WTC11 (cell line): ENCODE measurements around the gene AGAP1. TPM values are rescaled to one million over a fixed set of nuclear protein-coding genes. Genes with fewer than 3 reads are reported as not detected.

ENCODE experiments used
- ATAC-seq: fragments of 200-7000 bp; cut with Tn5 transposase; 2 replicates; pipeline ENCODE4 v1.10.0; 2021; ENCODE audit warnings: mild to moderate bottlenecking, moderate library complexity
- CTCF ChIA-PET: fragments of 300-600 bp; sonication (Branson Sonifier 250); formaldehyde crosslinking; loops from one replicate; lab custom pipeline; 2021; ENCODE audit warnings: antibody characterized with exemption; lab: Charles Lee
- POLR2A ChIA-PET: fragments of 350-600 bp; sonication (Branson Sonifier 250); formaldehyde crosslinking; loops from one replicate; lab custom pipeline; 2021; ENCODE audit warnings: antibody characterized with exemption; lab: Charles Lee
- DNase-seq: peaks from one replicate; pipeline ENCODE4 v3.0.0; 2021; ENCODE audit warnings: low spot score
- H3K27ac Mint-ChIP-seq: 2 replicates; pipeline ENCODE4 v1.8.0; 2021; ENCODE audit warnings: mixed read lengths
- H3K27me3 Mint-ChIP-seq: 2 replicates; pipeline ENCODE4 v1.8.0; 2021; ENCODE audit warnings: low read depth, mild to moderate bottlenecking, moderate library complexity, mixed read lengths
- H3K36me3 Mint-ChIP-seq: 2 replicates; pipeline ENCODE4 v1.8.0; 2021; ENCODE audit warnings: mixed read lengths
- H3K4me1 Mint-ChIP-seq: 2 replicates; pipeline ENCODE4 v1.8.0; 2022; ENCODE audit warnings: mixed read lengths
- H3K4me3 Mint-ChIP-seq: 2 replicates; pipeline ENCODE4 v1.8.0; 2021; ENCODE audit warnings: mild to moderate bottlenecking, moderate library complexity, mixed read lengths
- H3K9me3 Mint-ChIP-seq: 2 replicates; pipeline ENCODE4 v1.8.0; 2021; ENCODE audit warnings: mixed read lengths
- ELF4 ChIP-seq: sonication (generic); formaldehyde crosslinking; IDR thresholded peaks from 2 replicates; pipeline ENCODE4 v1.8.1; 2022; ENCODE audit warnings: low read depth, mild to moderate bottlenecking, moderate library complexity, missing genetic modification reagents
- EMX1 ChIP-seq: fragments of 250-450 bp; sonication (Bioruptor Pico); IDR thresholded peaks from 2 replicates; pipeline ENCODE4 v1.8.0; 2021; ENCODE audit warnings: mild to moderate bottlenecking
- ERG ChIP-seq: fragments of 250-450 bp; sonication (Bioruptor Pico); IDR thresholded peaks from 2 replicates; pipeline ENCODE4 v1.8.0; 2021; ENCODE audit warnings: mild to moderate bottlenecking
- ESRRA ChIP-seq: sonication (generic); formaldehyde crosslinking; IDR thresholded peaks from 2 replicates; pipeline ENCODE4 v1.8.1; 2022; ENCODE audit warnings: mild to moderate bottlenecking, missing genetic modification reagents, borderline replicate concordance
- ETV6 ChIP-seq: sonication (generic); formaldehyde crosslinking; IDR thresholded peaks from 2 replicates; pipeline ENCODE4 v1.8.1; 2022; ENCODE audit warnings: mild to moderate bottlenecking, missing genetic modification reagents
- FOXJ3 ChIP-seq: sonication (generic); formaldehyde crosslinking; IDR thresholded peaks from 2 replicates; pipeline ENCODE4 v1.9.0; 2021; ENCODE audit warnings: missing genetic modification reagents, mild to moderate bottlenecking, borderline replicate concordance
- FOXK1 ChIP-seq: sonication (generic); formaldehyde crosslinking; IDR thresholded peaks from 2 replicates; pipeline ENCODE4 v1.8.0; 2022; ENCODE audit warnings: mild to moderate bottlenecking, moderate library complexity, missing genetic modification reagents
- FOXP1 ChIP-seq: sonication (generic); formaldehyde crosslinking; IDR thresholded peaks from 2 replicates; pipeline ENCODE4 v1.8.0; 2022; ENCODE audit warnings: missing genetic modification reagents, mild to moderate bottlenecking, moderate library complexity, borderline replicate concordance
- JAZF1 ChIP-seq: fragments of 250-450 bp; sonication (Bioruptor Pico); IDR thresholded peaks from 2 replicates; pipeline ENCODE4 v1.9.0; 2021; ENCODE audit warnings: moderate library complexity, mild to moderate bottlenecking, inconsistent platforms
- JUN ChIP-seq: sonication (generic); formaldehyde crosslinking; IDR thresholded peaks from 2 replicates; pipeline ENCODE4 v1.8.0; 2023; ENCODE audit warnings: mild to moderate bottlenecking, missing genetic modification reagents
- NFATC4 ChIP-seq: fragments of 250-450 bp; sonication (Bioruptor Pico); IDR thresholded peaks from 2 replicates; pipeline ENCODE4 v1.9.0; 2021; ENCODE audit warnings: mild to moderate bottlenecking
- NR1H2 ChIP-seq: sonication (generic); formaldehyde crosslinking; IDR thresholded peaks from 2 replicates; pipeline ENCODE4 v1.9.0; 2021; ENCODE audit warnings: mild to moderate bottlenecking, moderate library complexity, missing genetic modification reagents
- OVOL2 ChIP-seq: fragments of 250-450 bp; sonication (Bioruptor Pico); IDR thresholded peaks from 2 replicates; pipeline ENCODE4 v1.9.0; 2021; ENCODE audit warnings: mild to moderate bottlenecking, borderline replicate concordance
- SOX15 ChIP-seq: fragments of 250-450 bp; sonication (Bioruptor Pico); IDR thresholded peaks from 2 replicates; pipeline ENCODE4 v1.9.0; 2021; ENCODE audit warnings: mild to moderate bottlenecking
- SP1 ChIP-seq: sonication (generic); formaldehyde crosslinking; conservative IDR thresholded peaks from 2 replicates; pipeline ENCODE4 v1.8.1; 2022; ENCODE audit warnings: missing genetic modification reagents
- TCF7 ChIP-seq: sonication (generic); formaldehyde crosslinking; IDR thresholded peaks from 2 replicates; pipeline ENCODE4 v1.8.0; 2022; ENCODE audit warnings: mild to moderate bottlenecking, low read depth, missing genetic modification reagents, moderate library complexity
- TEAD1 ChIP-seq: sonication (generic); formaldehyde crosslinking; IDR thresholded peaks from 2 replicates; pipeline ENCODE4 v1.8.0; 2022; ENCODE audit warnings: mild to moderate bottlenecking, missing genetic modification reagents
- TEAD4 ChIP-seq: sonication (generic); formaldehyde crosslinking; IDR thresholded peaks from 2 replicates; pipeline ENCODE4 v1.8.0; 2022; ENCODE audit warnings: mild to moderate bottlenecking, missing genetic modification reagents
- TP53 ChIP-seq: sonication (generic); formaldehyde crosslinking; IDR thresholded peaks from 2 replicates; pipeline ENCODE4 v1.8.1; 2023; ENCODE audit warnings: mild to moderate bottlenecking, missing genetic modification reagents
- ZNF121 ChIP-seq: sonication (generic); formaldehyde crosslinking; IDR thresholded peaks from 2 replicates; pipeline ENCODE4 v1.8.0; 2023; ENCODE audit warnings: missing genetic modification reagents
- ZNF138 ChIP-seq: sonication (generic); formaldehyde crosslinking; conservative IDR thresholded peaks from 2 replicates; pipeline ENCODE4 v1.8.1; 2022; ENCODE audit warnings: mild to moderate bottlenecking, moderate library complexity, missing genetic modification reagents
- ZNF219 ChIP-seq: sonication (generic); formaldehyde crosslinking; IDR thresholded peaks from 2 replicates; pipeline ENCODE4 v1.8.0; 2023; ENCODE audit warnings: missing genetic modification reagents, mild to moderate bottlenecking, borderline replicate concordance
- ZNF317 ChIP-seq: sonication (generic); formaldehyde crosslinking; IDR thresholded peaks from 2 replicates; pipeline ENCODE4 v1.8.1; 2023; ENCODE audit warnings: low read depth, mild to moderate bottlenecking, moderate library complexity, missing genetic modification reagents, borderline replicate concordance
- ZNF416 ChIP-seq: fragments of 250-450 bp; sonication (Bioruptor Pico); IDR thresholded peaks from 2 replicates; pipeline ENCODE4 v1.9.0; 2021; ENCODE audit warnings: mild to moderate bottlenecking, inconsistent platforms
- ZNF671 ChIP-seq: fragments of 250-450 bp; sonication (Bioruptor Pico); IDR thresholded peaks from 2 replicates; pipeline ENCODE4 v1.8.0; 2021; ENCODE audit warnings: mild to moderate bottlenecking
- total RNA-seq: library from RNA; stranded (reverse); gene quantifications from 3 replicates; pipeline ENCODE4 v1.2.3, GENCODE V29; 2021
- TF ChIP-seq, protein P1 (sequence below): fragments of 200-600 bp; IDR thresholded peaks from 2 replicates; pipeline ENCODE4 v1.8.0; 2022; ENCODE audit warnings: antibody characterized with exemption
- TF ChIP-seq, protein P2 (sequence below): sonication (generic); formaldehyde crosslinking; IDR thresholded peaks from 2 replicates; pipeline ENCODE4 v1.8.0; 2022; ENCODE audit warnings: mild to moderate bottlenecking, missing genetic modification reagents
- TF ChIP-seq, protein P3 (sequence below): sonication (generic); formaldehyde crosslinking; IDR thresholded peaks from 2 replicates; pipeline ENCODE4 v1.8.1; 2023; ENCODE audit warnings: mild to moderate bottlenecking, missing genetic modification reagents
- TF ChIP-seq, protein P4 (sequence below): sonication (generic); formaldehyde crosslinking; IDR thresholded peaks from 2 replicates; pipeline ENCODE4 v1.8.0; 2022; ENCODE audit warnings: missing genetic modification reagents

AGAP1 gene
- total RNA-seq, 1 experiment from 2014 or later: 49.3 TPM

DNA sequence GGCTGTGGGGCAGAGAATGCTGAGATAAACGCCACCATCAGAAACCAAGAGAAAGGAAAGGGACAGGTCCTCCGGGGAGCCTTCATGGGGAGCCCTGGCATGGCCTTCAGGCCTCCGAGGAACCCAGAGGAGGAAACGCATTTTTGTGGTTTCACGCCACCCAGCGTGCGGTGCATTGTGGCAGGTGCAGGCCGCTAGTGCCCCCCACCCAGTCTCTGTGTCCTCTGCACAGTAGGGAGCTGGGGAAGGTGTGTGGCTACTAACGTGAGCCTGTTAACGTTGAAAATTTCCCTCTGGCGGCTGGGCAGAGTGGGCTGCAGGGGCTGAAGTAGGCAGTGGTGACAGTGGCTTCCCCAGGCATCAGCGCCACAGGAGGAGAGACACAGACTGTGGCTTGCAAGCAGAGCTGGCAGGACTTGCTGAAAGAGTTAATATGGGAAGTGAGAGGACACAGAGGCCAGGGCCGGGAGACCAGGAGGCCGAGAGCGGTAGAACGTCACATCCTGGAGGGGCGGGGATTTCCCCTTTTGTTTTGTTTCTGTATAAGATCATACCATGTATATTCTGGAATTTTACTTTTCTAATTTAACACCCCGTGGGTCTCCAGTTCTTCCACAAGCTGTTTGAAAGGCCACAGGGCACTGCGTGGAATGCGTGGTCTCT is 507.5 kb downstream of the AGAP1 start:
- peak overlapping the region; percentile 43; the same call in 1 of the 2 replicates for H3K27ac Mint-ChIP-seq
- H3K27me3 Mint-ChIP-seq: no peaks in the 10 kb centered on the region
- peaks cover 12% of the 10 kb centered on the region for H3K36me3 Mint-ChIP-seq
- POLR2A ChIA-PET: no interaction called here
- H3K9me3 Mint-ChIP-seq: peaks cover 11% of the 10 kb centered on the region
- no peak overlapping the region for H3K4me3 Mint-ChIP-seq
- DNase-seq (no peak), ATAC-seq (no peak)
- no peak for TF ChIP-seq ZNF121 (CRISPR knock-in tag)
- TF ChIP-seq ZNF219 (CRISPR knock-in tag): no peak
- TF ChIP-seq, protein P1, sequence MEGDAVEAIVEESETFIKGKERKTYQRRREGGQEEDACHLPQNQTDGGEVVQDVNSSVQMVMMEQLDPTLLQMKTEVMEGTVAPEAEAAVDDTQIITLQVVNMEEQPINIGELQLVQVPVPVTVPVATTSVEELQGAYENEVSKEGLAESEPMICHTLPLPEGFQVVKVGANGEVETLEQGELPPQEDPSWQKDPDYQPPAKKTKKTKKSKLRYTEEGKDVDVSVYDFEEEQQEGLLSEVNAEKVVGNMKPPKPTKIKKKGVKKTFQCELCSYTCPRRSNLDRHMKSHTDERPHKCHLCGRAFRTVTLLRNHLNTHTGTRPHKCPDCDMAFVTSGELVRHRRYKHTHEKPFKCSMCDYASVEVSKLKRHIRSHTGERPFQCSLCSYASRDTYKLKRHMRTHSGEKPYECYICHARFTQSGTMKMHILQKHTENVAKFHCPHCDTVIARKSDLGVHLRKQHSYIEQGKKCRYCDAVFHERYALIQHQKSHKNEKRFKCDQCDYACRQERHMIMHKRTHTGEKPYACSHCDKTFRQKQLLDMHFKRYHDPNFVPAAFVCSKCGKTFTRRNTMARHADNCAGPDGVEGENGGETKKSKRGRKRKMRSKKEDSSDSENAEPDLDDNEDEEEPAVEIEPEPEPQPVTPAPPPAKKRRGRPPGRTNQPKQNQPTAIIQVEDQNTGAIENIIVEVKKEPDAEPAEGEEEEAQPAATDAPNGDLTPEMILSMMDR: no peak
- TF ChIP-seq ZNF317: no peak
- no peak for TF ChIP-seq ETV6 (CRISPR knock-in tag)
- TF ChIP-seq, protein P2, sequence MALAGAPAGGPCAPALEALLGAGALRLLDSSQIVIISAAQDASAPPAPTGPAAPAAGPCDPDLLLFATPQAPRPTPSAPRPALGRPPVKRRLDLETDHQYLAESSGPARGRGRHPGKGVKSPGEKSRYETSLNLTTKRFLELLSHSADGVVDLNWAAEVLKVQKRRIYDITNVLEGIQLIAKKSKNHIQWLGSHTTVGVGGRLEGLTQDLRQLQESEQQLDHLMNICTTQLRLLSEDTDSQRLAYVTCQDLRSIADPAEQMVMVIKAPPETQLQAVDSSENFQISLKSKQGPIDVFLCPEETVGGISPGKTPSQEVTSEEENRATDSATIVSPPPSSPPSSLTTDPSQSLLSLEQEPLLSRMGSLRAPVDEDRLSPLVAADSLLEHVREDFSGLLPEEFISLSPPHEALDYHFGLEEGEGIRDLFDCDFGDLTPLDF (CRISPR knock-in tag): no peak
- no peak for TF ChIP-seq ESRRA (CRISPR knock-in tag)
- no peak for TF ChIP-seq NFATC4 (CRISPR knock-in tag)
- TF ChIP-seq TCF7: no peak
- TF ChIP-seq EMX1 (CRISPR knock-in tag): no peak
- TF ChIP-seq TP53: no peak
- no peak for TF ChIP-seq JAZF1 (CRISPR knock-in tag)
- TF ChIP-seq FOXK1: no peak
- TF ChIP-seq SOX15 (CRISPR knock-in tag): no peak
- TF ChIP-seq TEAD4 (CRISPR knock-in tag): no peak
- TF ChIP-seq, protein P3, sequence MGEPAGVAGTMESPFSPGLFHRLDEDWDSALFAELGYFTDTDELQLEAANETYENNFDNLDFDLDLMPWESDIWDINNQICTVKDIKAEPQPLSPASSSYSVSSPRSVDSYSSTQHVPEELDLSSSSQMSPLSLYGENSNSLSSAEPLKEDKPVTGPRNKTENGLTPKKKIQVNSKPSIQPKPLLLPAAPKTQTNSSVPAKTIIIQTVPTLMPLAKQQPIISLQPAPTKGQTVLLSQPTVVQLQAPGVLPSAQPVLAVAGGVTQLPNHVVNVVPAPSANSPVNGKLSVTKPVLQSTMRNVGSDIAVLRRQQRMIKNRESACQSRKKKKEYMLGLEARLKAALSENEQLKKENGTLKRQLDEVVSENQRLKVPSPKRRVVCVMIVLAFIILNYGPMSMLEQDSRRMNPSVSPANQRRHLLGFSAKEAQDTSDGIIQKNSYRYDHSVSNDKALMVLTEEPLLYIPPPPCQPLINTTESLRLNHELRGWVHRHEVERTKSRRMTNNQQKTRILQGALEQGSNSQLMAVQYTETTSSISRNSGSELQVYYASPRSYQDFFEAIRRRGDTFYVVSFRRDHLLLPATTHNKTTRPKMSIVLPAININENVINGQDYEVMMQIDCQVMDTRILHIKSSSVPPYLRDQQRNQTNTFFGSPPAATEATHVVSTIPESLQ (CRISPR knock-in tag): no peak
- no peak for TF ChIP-seq ZNF416 (CRISPR knock-in tag)
- CTCF ChIA-PET: no interaction called here
- peaks cover 6% of the 10 kb centered on the region for H3K4me1 Mint-ChIP-seq

GRCh38 chr2:236001854-236002253 is 508.0 kb downstream of the AGAP1 start:
- DNase-seq: no peak
- ATAC-seq: no peak
- CTCF ChIA-PET: no interaction called here
- peaks cover 2% of the 10 kb centered on the region for H3K4me1 Mint-ChIP-seq
- 0 out of 2 replicates have a peak overlapping the region, but pooled peaks have one; percentile 35 for H3K27ac Mint-ChIP-seq
- H3K4me3 Mint-ChIP-seq: no peak overlapping the region
- H3K27me3 Mint-ChIP-seq: no peaks in the 10 kb centered on the region
- peaks cover 18% of the 10 kb centered on the region for H3K36me3 Mint-ChIP-seq
- POLR2A ChIA-PET: no interaction called here
- peaks cover 16% of the 10 kb centered on the region for H3K9me3 Mint-ChIP-seq
- TF ChIP-seq OVOL2 (CRISPR knock-in tag) (no peak), ZNF138 (no peak), JUN (CRISPR knock-in tag) (no peak), ELF4 (no peak), SP1 (CRISPR knock-in tag) (no peak), NR1H2 (CRISPR knock-in tag) (no peak), TEAD1 (CRISPR knock-in tag) (no peak), FOXJ3 (CRISPR knock-in tag) (no peak), ZNF671 (CRISPR knock-in tag) (no peak), ZNF219 (CRISPR knock-in tag) (no peak), FOXP1 (CRISPR knock-in tag) (no peak), ERG (CRISPR knock-in tag) (no peak)
- TF ChIP-seq, protein P4, sequence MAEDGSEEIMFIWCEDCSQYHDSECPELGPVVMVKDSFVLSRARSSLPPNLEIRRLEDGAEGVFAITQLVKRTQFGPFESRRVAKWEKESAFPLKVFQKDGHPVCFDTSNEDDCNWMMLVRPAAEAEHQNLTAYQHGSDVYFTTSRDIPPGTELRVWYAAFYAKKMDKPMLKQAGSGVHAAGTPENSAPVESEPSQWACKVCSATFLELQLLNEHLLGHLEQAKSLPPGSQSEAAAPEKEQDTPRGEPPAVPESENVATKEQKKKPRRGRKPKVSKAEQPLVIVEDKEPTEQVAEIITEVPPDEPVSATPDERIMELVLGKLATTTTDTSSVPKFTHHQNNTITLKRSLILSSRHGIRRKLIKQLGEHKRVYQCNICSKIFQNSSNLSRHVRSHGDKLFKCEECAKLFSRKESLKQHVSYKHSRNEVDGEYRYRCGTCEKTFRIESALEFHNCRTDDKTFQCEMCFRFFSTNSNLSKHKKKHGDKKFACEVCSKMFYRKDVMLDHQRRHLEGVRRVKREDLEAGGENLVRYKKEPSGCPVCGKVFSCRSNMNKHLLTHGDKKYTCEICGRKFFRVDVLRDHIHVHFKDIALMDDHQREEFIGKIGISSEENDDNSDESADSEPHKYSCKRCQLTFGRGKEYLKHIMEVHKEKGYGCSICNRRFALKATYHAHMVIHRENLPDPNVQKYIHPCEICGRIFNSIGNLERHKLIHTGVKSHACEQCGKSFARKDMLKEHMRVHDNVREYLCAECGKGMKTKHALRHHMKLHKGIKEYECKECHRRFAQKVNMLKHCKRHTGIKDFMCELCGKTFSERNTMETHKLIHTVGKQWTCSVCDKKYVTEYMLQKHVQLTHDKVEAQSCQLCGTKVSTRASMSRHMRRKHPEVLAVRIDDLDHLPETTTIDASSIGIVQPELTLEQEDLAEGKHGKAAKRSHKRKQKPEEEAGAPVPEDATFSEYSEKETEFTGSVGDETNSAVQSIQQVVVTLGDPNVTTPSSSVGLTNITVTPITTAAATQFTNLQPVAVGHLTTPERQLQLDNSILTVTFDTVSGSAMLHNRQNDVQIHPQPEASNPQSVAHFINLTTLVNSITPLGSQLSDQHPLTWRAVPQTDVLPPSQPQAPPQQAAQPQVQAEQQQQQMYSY (CRISPR knock-in tag): no peak
